GM23338 (cell line): ENCODE results near the gene IDS. TPM values are rescaled to one million over a fixed set of nuclear protein-coding genes. Genes with fewer than 3 reads are reported as not detected.

ENCODE experiments used
- ATAC-seq: fragments of 200-7000 bp; cut with Tn5 transposase; 3 replicates; pipeline ENCODE4 v1.9.1; 2020
- DNase-seq: peaks from one replicate; pipeline ENCODE4 v3.0.0-alpha.2; 2015; ENCODE audit warnings: low spot score
- H2AFZ ChIP-seq: fragments of 200-600 bp; sonication (generic); 2 replicates; pipeline ENCODE4 v1.8.0; 2016; ENCODE audit warnings: antibody characterized with exemption, mild to moderate bottlenecking, moderate library complexity
- H3F3A ChIP-seq: fragments of 200-600 bp; sonication (generic); replicated peaks from 2 replicates; pipeline ENCODE4 v1.8.0; 2017; ENCODE audit warnings: antibody characterized with exemption, mixed run types, low read depth
- H3K27ac ChIP-seq: fragments of 200-600 bp; sonication (generic); 2 replicates; pipeline ENCODE4 v1.6.1; 2016; ENCODE audit warnings: low read depth
- H3K27me3 ChIP-seq: fragments of 200-600 bp; sonication (generic); 2 replicates; pipeline ENCODE4 v1.8.0; 2016; ENCODE audit warnings: mild to moderate bottlenecking, mixed run types, moderate library complexity; ENCODE audit not compliant: insufficient read depth
- H3K36me3 ChIP-seq: fragments of 200-600 bp; sonication (generic); 2 replicates; pipeline ENCODE4 v1.8.0; 2016; ENCODE audit warnings: mild to moderate bottlenecking; ENCODE audit not compliant: insufficient read depth
- H3K4me1 ChIP-seq: fragments of 200-600 bp; sonication (generic); 2 replicates; pipeline ENCODE4 v1.8.0; 2016; ENCODE audit warnings: mild to moderate bottlenecking, moderate library complexity; ENCODE audit not compliant: insufficient read depth
- H3K4me2 ChIP-seq: fragments of 200-600 bp; sonication (generic); 2 replicates; pipeline ENCODE4 v1.7.1; 2017; ENCODE audit warnings: mixed run types
- H3K4me3 ChIP-seq: fragments of 200-600 bp; sonication (generic); 2 replicates; pipeline ENCODE4 v1.6.1; 2016; ENCODE audit warnings: mixed run types
- H3K79me2 ChIP-seq: fragments of 200-600 bp; sonication (generic); replicated peaks from 2 replicates; pipeline ENCODE4 v1.8.0; 2017; ENCODE audit warnings: mild to moderate bottlenecking; ENCODE audit not compliant: insufficient read depth
- H3K9me2 ChIP-seq: fragments of 200-600 bp; sonication (generic); 2 replicates; pipeline ENCODE4 v1.8.0; 2017; ENCODE audit not compliant: insufficient read depth
- H4K20me1 ChIP-seq: fragments of 200-600 bp; sonication (generic); replicated peaks from 2 replicates; pipeline ENCODE4 v1.8.0; 2017; ENCODE audit warnings: mild to moderate bottlenecking; ENCODE audit not compliant: insufficient read depth
- H3K27ac Mint-ChIP-seq: 2 replicates; pipeline ENCODE4 v1.8.0; 2020; ENCODE audit warnings: inconsistent platforms, mild to moderate bottlenecking, moderate library complexity, mixed read lengths
- H3K27me3 Mint-ChIP-seq: 3 replicates; pipeline ENCODE4 v1.8.0; 2022; ENCODE audit warnings: low read depth, mild to moderate bottlenecking, moderate library complexity, mixed read lengths, inconsistent platforms; ENCODE audit not compliant: insufficient read depth, poor library complexity
- H3K36me3 Mint-ChIP-seq: 3 replicates; pipeline ENCODE4 v1.8.0; 2021; ENCODE audit warnings: low read depth, mild to moderate bottlenecking, inconsistent platforms, moderate library complexity, mixed read lengths
- H3K4me1 Mint-ChIP-seq: 3 replicates; pipeline ENCODE4 v1.8.0; 2020; ENCODE audit warnings: mild to moderate bottlenecking, inconsistent platforms, mixed read lengths
- H3K4me3 Mint-ChIP-seq: 3 replicates; pipeline ENCODE4 v1.8.0; 2021; ENCODE audit warnings: moderate library complexity, mild to moderate bottlenecking, inconsistent platforms, mixed read lengths
- H3K9me3 Mint-ChIP-seq: 3 replicates; pipeline ENCODE4 v1.8.0; 2020; ENCODE audit warnings: moderate library complexity, mild to moderate bottlenecking, inconsistent platforms, mixed read lengths
- CTCF ChIP-seq, 2 experiments: fragments of 200-600 bp in 1 of 2; sonication (generic) in 1 of 2; conservative IDR thresholded peaks; 2 replicates each; pipeline versions ENCODE4 v1.5.1 to v1.6.1; 2016 to 2017; ENCODE audit warnings: antibody characterized with exemption in 2 of 2, low read depth in 2 of 2, mild to moderate bottlenecking in 2 of 2, moderate library complexity in 1 of 2
- JUNB ChIP-seq: IDR thresholded peaks from one replicate; pipeline ENCODE4 v1.6.1; 2016; ENCODE audit warnings: antibody characterized with exemption; ENCODE audit not compliant: unreplicated experiment
- REST ChIP-seq: IDR thresholded peaks from one replicate; pipeline ENCODE4 v1.6.1; 2018; ENCODE audit warnings: antibody characterized with exemption; ENCODE audit not compliant: unreplicated experiment
- STAT1 ChIP-seq: IDR thresholded peaks from one replicate; pipeline ENCODE4 v1.6.1; 2016; ENCODE audit warnings: antibody characterized with exemption; ENCODE audit not compliant: unreplicated experiment
- ZNF331 ChIP-seq: fragments of 250-450 bp; sonication (Bioruptor Pico); IDR thresholded peaks from 2 replicates; pipeline ENCODE4 v1.5.0; 2020; ENCODE audit warnings: low read depth, mild to moderate bottlenecking, moderate library complexity
- ZNF462 ChIP-seq: fragments of 250-450 bp; sonication (Bioruptor Pico); IDR thresholded peaks from 2 replicates; pipeline ENCODE4 v1.5.0; 2020; ENCODE audit warnings: mild to moderate bottlenecking, moderate library complexity
- polyA plus RNA-seq: library from polyadenylated mRNA; unstranded; fragments of >200 nt; fragmentation: Nextera tagmentation; extraction: Ambion mirVana; gene quantifications from 2 replicates; pipeline ENCODE4 v1.2.1, GENCODE V29; 2016
- total RNA-seq: library from RNA; depleted of rRNA; stranded (reverse); fragments of >200 nt; shearing (Covaris generic); gene quantifications from 2 replicates; pipeline ENCODE4 v1.2.3, GENCODE V29; 2014

IDS gene
- total and polyA plus RNA-seq, 2 experiments from 2014 or later, result 8.2 to 12.3 TPM

GRCh38 chrX:149491812-149492211 is 13.3 kb downstream of the IDS start:
- Histone ChIP-seq H3K79me2 (no peaks in the 10 kb centered on the region), H3K4me3 (no peak overlapping the region), H3K9me2 (no peaks in the 10 kb centered on the region), H3K27ac (no peak overlapping the region), H2AFZ (no peak overlapping the region), H3K27me3 (no peaks in the 10 kb centered on the region), H3F3A (no peaks in the 10 kb centered on the region), H3K36me3 (no peaks in the 10 kb centered on the region), H4K20me1 (no peaks in the 10 kb centered on the region), H3K4me1 (no peaks in the 10 kb centered on the region), H3K4me2 (no peak overlapping the region)
- no peak overlapping the region for H3K27ac Mint-ChIP-seq
- H3K4me3 Mint-ChIP-seq, result no peak overlapping the region
- TF ChIP-seq ZNF462 (CRISPR knock-in tag) (no peak), ZNF331 (CRISPR knock-in tag) (no peak), REST (no peak), STAT1 (no peak), CTCF (conservative IDR thresholded peaks at IDR 0.05; ENCODE audit: low read depth in 2 of 2) (no peak), JUNB (no peak)
- no peaks in the 10 kb centered on the region for H3K4me1 Mint-ChIP-seq
- H3K27me3 Mint-ChIP-seq, result peaks cover 1% of the 10 kb centered on the region
- H3K9me3 Mint-ChIP-seq, result no peaks in the 10 kb centered on the region
- peaks cover 24% of the 10 kb centered on the region for H3K36me3 Mint-ChIP-seq
- no peak for DNase-seq
- no peak for ATAC-seq
